GM21515 (cell line): ENCODE results near the gene ZNF592.

Experiments
- ATAC-seq: cut with Tn5 transposase; IDR thresholded peaks from one replicate; pipeline ENCODE4 v1.9.1; 2021; ENCODE audit not compliant: unreplicated experiment

Gene ZNF592, protein sequence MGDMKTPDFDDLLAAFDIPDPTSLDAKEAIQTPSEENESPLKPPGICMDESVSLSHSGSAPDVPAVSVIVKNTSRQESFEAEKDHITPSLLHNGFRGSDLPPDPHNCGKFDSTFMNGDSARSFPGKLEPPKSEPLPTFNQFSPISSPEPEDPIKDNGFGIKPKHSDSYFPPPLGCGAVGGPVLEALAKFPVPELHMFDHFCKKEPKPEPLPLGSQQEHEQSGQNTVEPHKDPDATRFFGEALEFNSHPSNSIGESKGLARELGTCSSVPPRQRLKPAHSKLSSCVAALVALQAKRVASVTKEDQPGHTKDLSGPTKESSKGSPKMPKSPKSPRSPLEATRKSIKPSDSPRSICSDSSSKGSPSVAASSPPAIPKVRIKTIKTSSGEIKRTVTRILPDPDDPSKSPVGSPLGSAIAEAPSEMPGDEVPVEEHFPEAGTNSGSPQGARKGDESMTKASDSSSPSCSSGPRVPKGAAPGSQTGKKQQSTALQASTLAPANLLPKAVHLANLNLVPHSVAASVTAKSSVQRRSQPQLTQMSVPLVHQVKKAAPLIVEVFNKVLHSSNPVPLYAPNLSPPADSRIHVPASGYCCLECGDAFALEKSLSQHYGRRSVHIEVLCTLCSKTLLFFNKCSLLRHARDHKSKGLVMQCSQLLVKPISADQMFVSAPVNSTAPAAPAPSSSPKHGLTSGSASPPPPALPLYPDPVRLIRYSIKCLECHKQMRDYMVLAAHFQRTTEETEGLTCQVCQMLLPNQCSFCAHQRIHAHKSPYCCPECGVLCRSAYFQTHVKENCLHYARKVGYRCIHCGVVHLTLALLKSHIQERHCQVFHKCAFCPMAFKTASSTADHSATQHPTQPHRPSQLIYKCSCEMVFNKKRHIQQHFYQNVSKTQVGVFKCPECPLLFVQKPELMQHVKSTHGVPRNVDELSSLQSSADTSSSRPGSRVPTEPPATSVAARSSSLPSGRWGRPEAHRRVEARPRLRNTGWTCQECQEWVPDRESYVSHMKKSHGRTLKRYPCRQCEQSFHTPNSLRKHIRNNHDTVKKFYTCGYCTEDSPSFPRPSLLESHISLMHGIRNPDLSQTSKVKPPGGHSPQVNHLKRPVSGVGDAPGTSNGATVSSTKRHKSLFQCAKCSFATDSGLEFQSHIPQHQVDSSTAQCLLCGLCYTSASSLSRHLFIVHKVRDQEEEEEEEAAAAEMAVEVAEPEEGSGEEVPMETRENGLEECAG (N-terminal part only)

GRCh38 chr15:84748274-84749110, at the start of gene ZNF592:
Gene ZNF592, plus strand, starts transcription at chr15:84748592. Its CDS starts 34,084 bp downstream, at chr15:84782676.
- ATAC-seq = peak; percentile 52

GRCh38 chr15:84699538-84700191, 48.7 kb upstream of the ZNF592 start:
- no peak for ATAC-seq

DNA sequence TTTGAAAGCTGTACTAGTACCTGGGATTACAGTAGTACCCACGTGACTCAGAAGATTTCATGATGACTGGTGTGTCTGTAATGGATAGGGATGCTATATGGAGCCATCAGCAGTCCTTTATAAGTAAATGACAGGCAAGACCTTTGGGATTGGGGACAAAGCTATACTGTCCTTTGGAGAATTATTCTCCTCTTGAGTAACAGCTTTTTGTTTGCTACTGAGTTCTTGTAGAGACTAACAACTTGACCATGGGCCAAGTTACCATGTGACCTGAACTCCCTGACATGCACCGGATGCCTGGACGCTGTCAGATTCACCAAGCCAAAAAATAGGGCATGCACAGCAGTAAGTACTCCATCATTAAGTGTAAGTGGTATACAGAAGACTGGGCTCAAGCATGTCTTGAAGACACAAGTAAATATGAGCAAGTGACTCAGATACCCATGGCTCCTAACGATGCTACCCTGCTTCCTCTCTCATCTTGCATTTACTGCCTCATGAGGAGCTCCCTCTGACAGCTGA, 45.4 kb upstream of the ZNF592 start:
- ATAC-seq = no peak

DNA sequence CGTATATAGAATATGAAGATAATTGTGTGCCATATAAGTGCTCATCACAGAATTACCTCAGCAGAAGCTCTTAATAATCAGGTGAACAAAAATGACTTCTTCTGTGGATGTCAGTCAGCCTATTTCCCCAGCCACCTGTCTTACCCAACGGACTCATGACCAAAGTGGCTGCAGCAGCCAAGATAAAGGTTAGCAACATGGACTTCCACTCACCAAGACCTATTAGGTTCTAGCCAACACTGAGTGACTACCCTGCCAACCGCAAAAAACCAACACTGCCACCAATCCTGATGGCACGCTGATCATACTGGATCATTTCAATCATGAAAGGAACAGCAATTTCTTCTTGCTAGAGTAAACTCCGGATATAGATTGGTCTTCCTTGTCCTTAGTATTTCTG, 44.6 kb upstream of the ZNF592 start:
- no peak for ATAC-seq

GRCh38 chr15:84714372-84714771, 34.0 kb upstream of the ZNF592 start:
- ATAC-seq = no peak

DNA sequence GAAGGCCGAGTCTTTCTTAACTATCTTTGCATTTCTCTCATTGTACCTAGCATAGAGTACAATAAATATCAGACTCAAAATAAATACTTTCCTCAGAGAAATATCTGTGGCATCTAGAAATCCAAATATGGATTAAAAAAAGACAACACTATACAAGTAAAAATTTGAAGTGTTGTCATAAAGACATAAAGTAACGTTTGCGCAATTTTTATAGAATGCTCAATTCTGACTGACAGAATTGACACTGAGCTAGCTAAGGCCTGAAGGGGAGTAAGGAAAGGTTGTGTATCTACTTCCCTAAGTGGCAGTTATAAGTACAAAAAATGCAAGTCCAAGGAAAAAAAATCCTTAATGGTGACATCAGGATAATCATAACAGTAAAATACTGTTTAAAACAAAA, 33.6 kb upstream of the ZNF592 start:
- no peak for ATAC-seq

DNA sequence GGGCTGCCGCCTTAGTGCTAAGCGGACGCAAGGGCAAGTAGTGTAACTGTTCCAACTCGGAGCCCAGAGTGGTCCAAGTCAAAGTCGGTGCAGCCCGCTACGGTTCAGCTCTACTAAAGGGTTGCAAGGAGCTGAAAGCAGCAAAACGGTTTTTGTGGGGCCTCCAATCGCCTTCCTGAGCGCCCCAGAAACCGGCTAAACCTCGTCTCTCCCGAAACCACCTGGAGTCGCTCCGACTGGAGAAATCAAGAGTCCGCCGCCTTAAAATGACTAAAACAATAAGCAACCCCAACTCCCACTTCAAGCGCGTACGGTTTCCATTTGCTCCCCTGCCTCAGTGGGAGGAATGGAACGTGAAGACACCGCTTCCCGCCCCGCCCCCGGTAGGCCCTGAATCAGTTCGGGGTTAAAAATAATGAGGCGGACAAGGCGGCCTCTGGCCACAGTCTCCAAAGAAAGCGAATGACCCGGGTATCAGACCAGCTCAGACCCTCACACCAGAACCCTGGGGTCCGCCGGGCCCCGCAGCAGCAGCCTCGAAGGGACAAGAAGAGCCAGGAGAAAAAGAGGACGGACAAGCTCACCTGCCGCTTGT, 32.9 kb upstream of the ZNF592 start:
- peak; percentile 6 for ATAC-seq

GRCh38 chr15:84716036-84716732, 32.2 kb upstream of the ZNF592 start, which contains the start of gene SEC11A:
Gene SEC11A, minus strand, starts transcription at chr15:84716139. Its CDS starts 64 bp downstream, at chr15:84716075.
- ATAC-seq = peak; percentile 92

DNA sequence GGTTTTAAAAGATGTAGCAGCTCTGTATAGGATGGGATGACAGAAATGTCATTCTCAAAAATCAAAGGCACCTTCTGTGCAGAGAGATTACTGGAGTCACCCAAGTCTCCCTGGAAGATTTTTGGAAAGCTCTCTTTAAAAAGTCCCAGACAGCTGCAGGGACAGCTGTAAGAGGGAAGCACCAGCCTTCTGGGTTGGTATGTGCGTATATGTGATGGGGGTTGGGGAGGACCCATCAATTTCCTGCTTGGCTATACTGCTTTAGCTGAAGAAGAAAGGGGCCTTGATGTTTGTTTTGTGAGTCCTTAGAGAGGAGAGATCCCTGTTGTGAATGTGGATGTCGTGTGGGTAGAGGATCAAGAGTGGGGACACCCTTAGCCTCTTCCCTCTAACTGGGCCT, 27.0 kb upstream of the ZNF592 start:
- no peak for ATAC-seq

DNA sequence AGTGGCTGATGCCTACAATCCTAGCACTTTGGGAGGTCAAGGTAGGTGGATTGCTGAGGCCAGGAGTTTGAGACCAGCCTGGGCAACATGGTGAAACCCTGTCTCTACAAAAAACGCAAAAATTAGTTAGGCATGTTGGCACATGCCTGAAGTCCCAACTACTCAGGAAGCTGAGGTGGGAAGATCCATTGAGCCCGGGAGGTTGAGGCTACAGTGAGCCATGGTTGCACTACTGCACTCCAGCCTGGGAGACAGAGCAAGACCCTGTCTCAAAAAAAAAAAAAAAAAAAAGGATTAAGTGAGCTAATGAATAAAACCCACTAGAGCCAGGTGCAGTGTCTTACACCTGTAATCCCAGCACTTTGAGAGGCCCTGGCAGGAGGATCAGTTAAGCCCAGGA, 25.8 kb upstream of the ZNF592 start:
- no peak for ATAC-seq

- ATAC-seq = no peak
These were observed 23.3 kb upstream of the ZNF592 start for GRCh38 chr15:84725001-84725491.

DNA sequence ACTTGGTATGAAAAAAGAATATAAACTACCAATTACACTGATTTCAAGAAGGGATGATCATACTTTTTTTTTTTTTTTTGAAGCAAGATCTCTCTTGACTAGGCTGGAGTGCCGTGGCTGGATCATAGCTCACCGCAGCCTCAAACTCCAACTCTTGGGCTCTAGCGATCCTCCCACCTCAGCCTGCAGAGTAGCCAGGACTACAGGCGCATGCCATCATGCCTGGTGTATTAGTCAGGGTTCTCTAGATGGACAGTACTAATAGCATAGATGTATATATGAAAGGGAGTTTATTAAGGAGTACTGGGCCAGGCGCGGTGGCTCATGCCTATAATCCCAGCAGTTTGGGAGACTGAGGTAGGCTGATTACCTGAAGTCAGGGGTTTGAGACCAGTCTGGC, 21.0 kb upstream of the ZNF592 start:
- no peak for ATAC-seq

- no peak for ATAC-seq
These were observed 16.6 kb upstream of the ZNF592 start for GRCh38 chr15:84731774-84732173.

GRCh38 chr15:84734794-84735479, 13.5 kb upstream of the ZNF592 start:
- peak; percentile 81 for ATAC-seq

DNA sequence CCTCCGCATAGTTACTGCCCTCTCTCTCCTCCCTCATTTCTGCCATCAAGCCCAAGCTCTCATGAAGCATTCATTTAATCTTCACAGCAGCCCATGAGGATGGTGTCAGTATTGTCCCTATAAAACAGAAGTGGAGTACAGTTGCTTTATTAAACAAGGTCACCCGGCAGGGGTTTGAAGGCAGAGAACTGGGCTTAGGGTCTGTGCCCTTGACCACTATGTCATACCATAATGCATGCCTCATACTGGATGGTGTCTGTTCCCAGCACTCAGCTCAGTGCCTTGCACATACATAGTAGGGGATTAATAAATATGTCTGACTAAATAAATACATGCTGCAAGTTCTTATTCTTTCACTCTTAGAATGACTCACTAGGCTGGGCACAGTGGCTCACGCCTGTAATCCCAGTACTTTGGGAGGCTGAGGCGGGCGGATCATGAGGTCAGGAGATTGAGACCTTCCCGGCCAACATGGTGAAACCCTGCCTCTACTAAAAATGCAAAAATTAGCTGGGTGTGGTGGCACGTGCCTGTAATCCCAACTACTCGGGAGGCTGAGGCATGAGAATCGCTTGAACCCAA, 12.8 kb upstream of the ZNF592 start:
- peak; percentile 36 for ATAC-seq

- peak; percentile 63 for ATAC-seq
These were observed 12.0 kb upstream of the ZNF592 start for GRCh38 chr15:84736375-84736774.

DNA sequence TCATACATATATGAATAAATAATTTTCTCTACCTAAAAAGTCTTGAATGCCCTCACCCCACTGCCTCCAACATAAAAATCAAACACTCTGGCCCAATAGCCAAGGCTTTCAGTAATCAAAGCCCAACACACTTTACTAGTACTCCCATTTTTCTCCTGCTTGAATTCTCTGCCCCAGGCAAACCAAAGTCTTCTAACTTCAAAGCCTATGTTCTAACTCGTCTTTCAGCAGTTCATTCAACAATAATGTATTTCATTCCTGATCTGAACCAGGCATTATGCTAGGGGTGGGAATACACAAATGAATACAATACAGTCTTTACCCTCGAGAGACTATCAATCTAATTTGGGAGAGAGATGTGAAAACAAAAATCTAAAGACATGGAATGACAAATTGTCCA, 11.4 kb upstream of the ZNF592 start:
- no peak for ATAC-seq
